ENCODE results near the gene TANGO6. TPM values are rescaled to one million over a fixed set of nuclear protein-coding genes. Genes with fewer than 3 reads are reported as not detected.

The TANGO6 gene
- total and polyA plus RNA-seq, 10 of the 15 experiments (the other 5 are each of a cell fraction or from before 2014, with no cell fraction given): 1.1 to 20.6 (median 11.0) TPM

DNA sequence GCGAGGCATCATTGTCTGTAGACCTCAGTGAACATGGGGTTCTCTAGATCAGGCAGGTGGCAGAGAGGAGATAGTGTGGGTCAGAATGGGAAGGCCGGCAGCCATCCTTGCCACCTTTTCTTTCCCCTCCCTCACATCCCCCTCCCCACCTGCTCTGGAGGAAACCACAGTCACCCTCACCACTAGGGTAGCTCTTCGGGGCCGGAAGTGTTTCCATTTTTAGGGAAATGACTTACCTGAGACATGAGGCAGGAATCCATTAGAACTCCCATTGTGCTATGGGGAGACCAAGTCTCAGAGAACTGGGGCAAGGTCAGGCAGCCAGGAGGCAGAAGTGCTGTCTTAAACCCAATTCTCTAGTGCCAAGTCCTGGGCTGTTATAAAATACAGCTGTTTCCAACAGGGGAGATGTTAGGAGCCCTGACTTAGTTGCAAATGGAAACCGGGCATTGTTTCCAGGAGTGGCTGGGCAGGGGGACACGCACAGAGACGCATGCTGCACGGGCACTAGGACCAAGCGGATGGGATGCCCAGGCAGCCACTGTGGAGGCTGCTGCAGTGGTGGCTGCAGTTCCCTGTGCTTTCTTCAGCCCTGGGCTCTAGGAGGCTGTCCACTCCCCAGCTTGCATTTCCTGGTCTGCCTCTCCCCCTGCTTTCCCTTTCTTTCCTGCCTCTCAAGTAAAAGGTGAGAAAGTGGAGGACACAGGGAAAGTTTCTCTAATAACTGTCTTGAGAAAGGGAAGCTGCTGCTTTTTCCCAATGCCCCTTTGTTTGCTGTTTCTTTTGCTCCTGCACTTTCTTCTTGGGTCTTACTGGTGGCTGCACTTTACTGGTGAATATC, 265.0 kb downstream of the TANGO6 start (continued):
- TF ChIP-seq SMARCA5 (IDR thresholded peaks at IDR 0.05) (no peak), ZSCAN29 (IDR thresholded peaks at IDR 0.05) (no peak), MEF2B (IDR thresholded peaks at IDR 0.05; ENCODE audit: partially characterized antibody, poor library complexity, severe bottlenecking) (no peak), POLR2AphosphoS2 (IDR thresholded peaks at IDR 0.05; ENCODE audit: low read depth, low read length) (no peak)

DNA sequence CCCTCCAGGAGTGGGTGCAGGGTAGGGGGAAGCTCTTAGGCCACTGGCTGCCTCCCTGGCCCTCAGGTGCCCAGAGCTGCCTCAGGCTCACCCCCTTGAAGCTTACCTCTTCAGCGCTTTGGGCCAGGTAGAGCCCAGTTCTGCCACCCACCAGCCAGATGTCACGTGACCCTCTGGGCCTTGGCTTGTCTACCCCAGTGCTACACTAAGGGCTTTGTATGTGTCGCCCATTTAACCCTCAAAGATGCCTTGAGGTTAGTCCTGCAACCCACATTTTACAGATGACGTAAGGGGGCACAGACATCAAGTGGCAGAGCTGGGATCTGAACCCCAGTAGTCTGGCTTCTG, 265.5 kb downstream of the TANGO6 start:
- ChIA-PET CTCF (interaction anchor here (0.7 to 1.2 kb wide), 2 partner anchors 15 to 150 kb away, joined by 3 to 4 read pairs; no protein-coding TSS in a partner anchor), SMC1A (ENCODE audit: uncharacterized antibody, unreplicated experiment) (interaction anchor here (0.6 kb wide), 1 partner anchor 817 kb away, joined by 4 read pairs; no protein-coding TSS in a partner anchor), RAD21 (ENCODE audit: unreplicated experiment) (no interaction called here), POLR2A (interaction anchor here (0.6 kb wide), 1 partner anchor 150 kb away, joined by 4 read pairs; no protein-coding TSS in a partner anchor)
- H3K4me2 ChIP-seq (ENCODE audit: control insufficient read depth, insufficient read depth): no peak overlapping the region
- peaks cover 6% of the 10 kb centered on the region for H3K4me1 ChIP-seq (ENCODE audit: control insufficient read depth, insufficient read depth, low read length)
- 81% methylated on average over 4 of the region's 4 CpGs for WGBS (ENCODE audit: insufficient coverage, insufficient replicate concordance, low lambda C conversion rate, missing lambda C conversion rate)
- H3K27me3 ChIP-seq (replicated peaks in 1 of 2; ENCODE audit: control insufficient read depth in 2 of 2, insufficient read depth in 2 of 2, low read length in 1 of 2): peaks cover 1 to 3% of the 10 kb centered on the region in 2 experiments; a peak in 2 of 4 replicates
- no peaks in the 10 kb centered on the region for H4K20me1 ChIP-seq (ENCODE audit: control insufficient read depth, insufficient read depth)
- H3K79me2 ChIP-seq (ENCODE audit: control insufficient read depth, insufficient read depth, low read length): no peaks in the 10 kb centered on the region
- no peak overlapping the region for H3K27ac ChIP-seq (ENCODE audit: control insufficient read depth, insufficient read depth)
- H3K9me3 ChIP-seq (replicated peaks; ENCODE audit: control insufficient read depth, insufficient read depth, low read length): no peaks in the 10 kb centered on the region
- in situ Hi-C loops (cut with MboI) (no loop called here), intact Hi-C loops (cut with micrococcal nuclease; ENCODE audit: unreplicated experiment) (no loop called here)
- no peak for DNase-seq (ENCODE audit: low read depth, low spot score)
- H2AFZ ChIP-seq (ENCODE audit: control insufficient read depth, low read depth, low read length): no peak overlapping the region
- no peak overlapping the region for H3K4me3 ChIP-seq
- BruUV-seq (replicated peaks): no TSS peak
- no peak for ATAC-seq
- no peak overlapping the region for H3K9ac ChIP-seq (ENCODE audit: control insufficient read depth, insufficient read depth, low read length)
- TF ChIP-seq RBBP5 (conservative IDR thresholded peaks at IDR 0.05) (no peak), GABPA (IDR thresholded peaks at IDR 0.05; ENCODE audit: low read depth) (no peak), MTA2 (IDR thresholded peaks at IDR 0.05; ENCODE audit: low read depth) (no peak), HCFC1 (IDR thresholded peaks at IDR 0.05; ENCODE audit: low read length) (no peak), NKRF (conservative IDR thresholded peaks at IDR 0.05) (no peak)
- FAIRE-seq: no peak
- no peaks in the 10 kb centered on the region for H3K36me3 ChIP-seq (ENCODE audit: control insufficient read depth in 2 of 2, insufficient read depth in 2 of 2, low read length in 1 of 2)
